Measurements from ENCODE around the gene ARF1.
A peak's percentile ranks its signal among the peaks of the same experiment; 100 is the strongest.

The ARF1 gene

GRCh38 chr1:228082214-228082917 lies at the start of gene ARF1:
Gene ARF1 (plus strand): TSS chr1:228082708. CDS start chr1:228097115, 14,407 bp downstream.
- peak; percentile 92 for DNase-seq

- no peak for DNase-seq
Measured at GRCh38 chr1:228033376-228033775, 49.1 kb upstream of the ARF1 start.

- no peak for DNase-seq
Measured at GRCh38 chr1:228034954-228035837, 47.3 kb upstream of the ARF1 start.

GRCh38 chr1:228035844-228036243 lies 46.7 kb upstream of the ARF1 start:
- no peak for DNase-seq

GRCh38 chr1:228036701-228037231 lies 45.7 kb upstream of the ARF1 start:
- no peak for DNase-seq

- no peak for DNase-seq
Measured at GRCh38 chr1:228037401-228038386, 44.8 kb upstream of the ARF1 start.

GRCh38 chr1:228038387-228039005 lies 44.0 kb upstream of the ARF1 start:
- no peak for DNase-seq

- DNase-seq: no peak
Measured at GRCh38 chr1:228039006-228039903, 43.3 kb upstream of the ARF1 start.

GRCh38 chr1:228039986-228040385 lies 42.5 kb upstream of the ARF1 start:
- no peak for DNase-seq

GRCh38 chr1:228041316-228041715 lies 41.2 kb upstream of the ARF1 start:
- DNase-seq: no peak

- DNase-seq: no peak
Measured at GRCh38 chr1:228042508-228042907, 40.0 kb upstream of the ARF1 start.

GRCh38 chr1:228043281-228043848 lies 39.1 kb upstream of the ARF1 start:
- DNase-seq: no peak

- no peak for DNase-seq
Measured at GRCh38 chr1:228044961-228045360, 37.5 kb upstream of the ARF1 start.

GRCh38 chr1:228045405-228045804 lies 37.1 kb upstream of the ARF1 start:
- no peak for DNase-seq

- no peak for DNase-seq
Measured at GRCh38 chr1:228045871-228046270, 36.6 kb upstream of the ARF1 start.

- DNase-seq: no peak
Measured at GRCh38 chr1:228046421-228047182, 35.9 kb upstream of the ARF1 start.

GRCh38 chr1:228047183-228047466 lies 35.4 kb upstream of the ARF1 start:
- DNase-seq: no peak

- no peak for DNase-seq
Measured at GRCh38 chr1:228048120-228048519, 34.4 kb upstream of the ARF1 start.

GRCh38 chr1:228048659-228049298 lies 33.7 kb upstream of the ARF1 start:
- DNase-seq: no peak
